Gastroesophageal sphincter (tissue), 3 donors: ENCODE results near the gene ADAMTS12.

ENCODE experiments used
- CTCF ChIP-seq, 4 experiments: fragments of 200-600 bp in 2 of 4; fragments of 450-650 bp in 2 of 4; sonication (generic) in 1 of 4; IDR thresholded peaks; one replicate each; pipeline ENCODE4 v1.5.1; 2017 to 2019; ENCODE audit warnings: antibody characterized with exemption in 4 of 4, mild to moderate bottlenecking in 2 of 4, moderate library complexity in 2 of 4
- POLR2A ChIP-seq, 2 donors: fragments of 450-650 bp; IDR thresholded peaks; one replicate each; pipeline ENCODE4 v1.6.1; 2017; ENCODE audit warnings: antibody characterized with exemption in 2 of 2, mild to moderate bottlenecking in 2 of 2, moderate library complexity in 1 of 2
- POLR2AphosphoS5 ChIP-seq: sonication (generic); formaldehyde crosslinking; IDR thresholded peaks from one replicate; pipeline ENCODE4 v1.6.1; 2017; ENCODE audit warnings: antibody characterized with exemption

- TF ChIP-seq POLR2AphosphoS5 (no peak), CTCF (IDR thresholded peaks at IDR 0.05) (no peak), POLR2A (IDR thresholded peaks at IDR 0.05) (no peak)
These were observed 314.8 kb downstream of the ADAMTS12 start for GRCh38 chr5:33576726-33577590.
